GM18502 (cell line): ENCODE data around the gene HBQ1.
"Not testable (repeated sequence)": the region's sequence is repeated elsewhere in the genome, so short reads cannot be mapped to it uniquely, and the experiment has no call there.

Experiments
- ATAC-seq: cut with Tn5 transposase; IDR thresholded peaks from one replicate; pipeline ENCODE4 v1.9.1; 2021; ENCODE audit warnings: mild to moderate bottlenecking; ENCODE audit not compliant: unreplicated experiment, poor library complexity

Gene HBQ1

DNA sequence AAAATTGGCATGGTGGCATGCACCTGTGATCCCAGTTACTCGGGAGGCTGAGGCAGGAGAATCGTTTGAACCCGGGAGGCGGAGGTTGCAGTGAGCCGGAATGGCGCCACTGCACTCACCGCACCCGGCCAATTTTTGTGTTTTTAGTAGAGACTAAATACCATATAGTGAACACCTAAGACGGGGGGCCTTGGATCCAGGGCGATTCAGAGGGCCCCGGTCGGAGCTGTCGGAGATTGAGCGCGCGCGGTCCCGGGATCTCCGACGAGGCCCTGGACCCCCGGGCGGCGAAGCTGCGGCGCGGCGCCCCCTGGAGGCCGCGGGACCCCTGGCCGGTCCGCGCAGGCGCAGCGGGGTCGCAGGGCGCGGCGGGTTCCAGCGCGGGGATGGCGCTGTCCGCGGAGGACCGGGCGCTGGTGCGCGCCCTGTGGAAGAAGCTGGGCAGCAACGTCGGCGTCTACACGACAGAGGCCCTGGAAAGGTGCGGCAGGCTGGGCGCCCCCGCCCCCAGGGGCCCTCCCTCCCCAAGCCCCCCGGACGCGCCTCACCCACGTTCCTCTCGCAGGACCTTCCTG is at the start of gene HBQ1:
Gene HBQ1, plus strand, starts transcription at position 359 of the 575 bp plus-strand sequence. Its CDS starts 28 bp downstream, at position 387.
- no peak for ATAC-seq

DNA sequence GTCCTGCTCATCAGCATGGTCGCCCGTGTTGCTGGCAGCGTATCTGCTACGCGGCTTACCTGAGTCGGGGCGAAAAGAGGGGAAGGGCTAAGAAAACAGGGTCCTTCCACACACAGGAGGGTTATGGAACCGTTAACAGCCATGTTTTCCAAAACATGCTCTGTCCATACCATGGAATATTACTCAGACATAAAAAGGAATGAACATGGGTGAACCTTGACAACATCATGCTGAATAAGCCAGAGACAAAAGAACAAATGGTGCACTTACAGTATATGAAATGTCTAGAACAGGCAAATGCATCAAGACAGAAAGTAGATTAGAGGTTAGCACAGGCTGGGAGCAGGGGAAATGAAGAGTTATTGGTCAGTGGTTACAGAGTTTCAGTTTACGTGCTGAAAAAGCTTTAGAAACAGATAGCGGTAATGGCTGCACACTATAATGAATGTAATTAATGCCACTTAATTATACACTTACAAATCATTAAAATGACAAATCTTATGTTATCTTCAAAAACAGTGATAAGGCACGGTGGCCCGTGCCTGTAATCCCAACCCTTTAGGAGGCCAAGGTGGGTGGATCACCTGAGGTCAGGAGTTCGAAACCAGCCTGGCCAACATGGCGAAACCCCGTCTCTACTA is 49.6 kb upstream of the HBQ1 start:
- ATAC-seq: no peak

DNA sequence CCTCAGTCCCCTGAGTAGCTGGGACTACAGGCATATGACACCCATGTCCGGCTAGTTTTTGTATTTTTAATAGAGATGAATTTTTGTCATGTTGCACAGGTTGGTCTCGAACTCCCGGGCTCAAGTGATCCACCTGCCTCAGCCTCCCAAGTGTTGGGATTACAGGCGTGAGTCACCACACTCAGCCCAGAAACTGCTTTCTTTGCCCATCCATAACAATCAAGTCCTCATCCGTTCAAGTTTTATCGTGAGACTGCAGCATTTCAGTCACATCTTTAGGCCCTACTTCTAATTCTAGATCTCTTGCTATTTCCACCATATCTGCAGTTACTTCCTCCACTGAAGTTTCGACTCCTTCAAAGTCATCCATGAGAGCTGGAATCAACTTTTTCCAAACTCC is 48.1 kb upstream of the HBQ1 start:
- no peak for ATAC-seq

DNA sequence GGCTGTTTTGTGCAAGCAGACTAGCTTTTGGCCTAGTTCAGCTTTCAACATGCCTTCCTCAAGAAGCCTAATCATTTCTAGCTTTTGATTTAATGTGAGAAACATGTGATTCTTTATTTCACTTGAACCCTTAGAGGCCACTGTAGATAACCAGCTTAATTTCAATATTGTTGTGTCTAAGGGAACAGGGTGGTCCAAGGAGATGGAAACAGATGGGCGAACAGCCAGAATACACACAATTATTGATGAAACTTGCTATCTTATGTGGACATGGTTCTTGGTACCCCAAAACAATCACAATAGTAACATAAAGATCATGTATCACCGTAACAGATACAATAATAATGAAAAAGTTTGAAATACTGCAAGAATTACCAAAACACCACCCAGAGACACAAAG is 46.5 kb upstream of the HBQ1 start:
- ATAC-seq: no peak

DNA sequence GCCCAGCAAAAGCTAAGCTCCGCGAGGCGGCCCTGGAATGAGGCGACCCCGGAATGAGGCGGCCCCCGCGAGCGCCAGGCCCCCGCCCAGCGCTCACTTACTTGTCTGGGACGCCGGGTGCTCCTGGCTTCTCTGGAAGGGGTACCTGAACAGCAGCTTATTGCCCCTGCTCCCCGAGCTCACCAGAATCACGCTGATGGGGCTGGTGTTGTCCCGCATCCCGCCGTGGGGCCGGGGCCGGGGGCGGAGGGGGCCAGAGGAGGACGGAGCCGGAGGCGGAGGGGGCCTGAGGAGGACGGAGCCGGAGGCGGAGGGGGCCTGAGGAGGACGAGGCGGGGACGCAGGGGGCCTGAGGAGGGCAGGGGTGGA is 42.2 kb upstream of the HBQ1 start:
- ATAC-seq: no peak

DNA sequence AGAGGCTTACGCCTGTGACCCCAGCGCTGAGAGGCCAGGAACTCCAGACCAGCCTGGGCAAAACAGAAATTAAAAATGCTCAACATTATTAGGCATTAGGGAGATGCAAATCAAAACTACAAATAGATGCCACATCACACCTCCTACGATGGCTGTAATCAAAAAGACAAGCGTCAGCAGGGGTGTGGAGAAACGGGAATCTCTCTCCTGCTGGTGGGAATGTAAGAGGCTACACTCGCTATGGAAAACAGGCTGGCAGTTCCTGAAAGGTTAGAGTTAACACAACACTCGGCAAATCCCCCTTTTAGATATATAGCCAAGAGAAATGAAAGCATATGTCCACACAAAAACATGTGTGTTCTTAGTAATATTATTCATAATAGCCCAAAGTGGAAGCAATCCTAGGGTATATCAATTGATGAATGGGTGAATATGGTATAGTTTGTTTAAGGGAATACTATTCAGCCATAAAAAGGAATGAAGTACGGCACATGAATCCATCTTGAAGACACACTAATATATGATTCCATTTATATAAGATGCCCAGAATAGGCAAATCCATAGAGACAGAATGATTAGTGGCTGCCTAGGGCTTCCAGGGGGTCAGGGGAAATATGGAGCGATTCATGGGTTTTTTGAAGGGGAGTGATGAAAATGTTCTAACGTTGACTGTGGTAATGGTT is 39.9 kb upstream of the HBQ1 start:
- ATAC-seq: no peak

DNA sequence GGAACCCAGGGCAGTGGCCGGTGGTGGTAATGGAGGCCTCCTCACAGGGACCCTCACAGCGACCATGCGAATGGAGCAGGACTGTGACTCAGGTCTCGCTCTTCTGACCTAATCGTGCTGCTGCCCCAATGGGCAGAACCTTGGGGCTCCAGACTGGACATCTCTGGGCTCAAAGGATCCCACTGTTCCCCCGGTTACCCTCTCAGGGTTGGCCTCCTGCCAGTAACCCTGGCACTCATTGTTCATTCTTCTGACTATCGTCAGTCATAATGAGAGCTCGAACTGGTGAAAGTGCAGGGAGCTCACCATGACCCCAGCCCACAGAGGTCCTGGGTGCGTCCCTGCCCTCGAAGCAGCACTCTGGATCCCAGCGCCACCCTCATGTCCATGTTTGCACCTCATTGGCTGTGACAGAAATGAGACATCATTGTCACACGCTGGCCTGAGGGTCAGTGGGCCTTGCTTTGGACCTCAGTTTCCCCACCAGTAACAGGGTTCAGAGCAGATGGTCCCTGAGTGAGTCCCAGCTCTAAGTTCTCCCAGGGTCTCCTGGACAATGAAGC is 37.8 kb upstream of the HBQ1 start:
- no peak for ATAC-seq

DNA sequence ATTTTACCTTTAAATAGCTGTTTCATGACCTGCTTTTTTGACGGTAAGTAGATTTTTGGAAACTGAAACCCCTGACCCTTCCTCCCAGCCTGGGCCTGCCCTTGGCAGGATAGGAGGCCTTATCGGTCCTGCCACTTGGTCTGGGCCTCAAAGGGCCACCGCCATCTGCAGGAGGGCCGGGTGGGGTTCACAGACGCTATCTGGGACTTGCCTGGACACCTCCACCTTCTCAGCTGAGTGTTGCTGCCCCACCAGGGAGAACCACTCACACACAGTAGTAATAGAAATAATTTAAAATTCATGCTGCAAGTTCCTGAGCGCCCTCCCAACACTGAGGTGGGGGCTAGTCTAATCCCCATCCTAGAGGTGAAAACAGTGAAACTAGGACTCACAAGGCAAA is 37.2 kb upstream of the HBQ1 start:
- no peak for ATAC-seq

DNA sequence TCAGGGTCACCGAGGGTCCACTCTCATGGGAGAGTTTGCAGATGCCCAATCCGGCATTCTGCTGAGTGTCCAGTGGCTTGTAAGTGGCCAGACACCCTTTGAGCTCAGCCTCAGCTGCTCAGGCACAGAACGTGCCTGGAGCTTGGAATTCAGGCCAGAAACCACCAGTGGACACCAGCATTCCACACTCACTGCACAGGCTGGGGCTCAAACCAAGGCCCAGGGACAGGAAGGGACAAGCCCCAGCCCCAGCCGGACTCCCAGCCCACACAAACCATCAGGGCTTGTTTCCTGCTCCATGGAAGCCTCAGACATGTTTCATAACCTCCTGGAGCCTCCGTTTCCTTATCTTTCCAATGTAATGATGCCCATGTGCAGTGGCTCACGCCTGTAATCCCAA is 36.8 kb upstream of the HBQ1 start:
- no peak for ATAC-seq

DNA sequence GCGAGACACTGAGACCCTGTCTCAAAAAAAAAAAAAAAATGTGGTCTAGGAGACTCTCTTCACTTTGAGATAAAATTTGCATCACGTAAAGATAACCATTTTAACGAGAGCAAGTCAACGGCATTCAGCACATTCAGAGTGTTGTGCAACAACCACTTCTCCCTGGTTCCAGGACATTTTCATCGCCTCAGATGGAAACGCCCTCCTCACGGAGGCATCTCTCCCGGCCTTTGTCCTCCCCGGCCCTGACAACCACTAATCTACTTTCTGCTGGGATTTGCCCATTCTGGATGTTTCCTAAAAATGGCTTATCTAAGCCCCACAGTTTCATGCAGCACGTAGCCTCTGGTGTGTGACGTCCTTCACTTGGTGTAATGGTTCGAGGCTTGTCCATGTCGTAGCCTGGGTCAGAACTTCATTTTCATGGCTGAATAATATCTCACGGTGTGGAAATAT is 35.4 kb upstream of the HBQ1 start:
- ATAC-seq: no peak

DNA sequence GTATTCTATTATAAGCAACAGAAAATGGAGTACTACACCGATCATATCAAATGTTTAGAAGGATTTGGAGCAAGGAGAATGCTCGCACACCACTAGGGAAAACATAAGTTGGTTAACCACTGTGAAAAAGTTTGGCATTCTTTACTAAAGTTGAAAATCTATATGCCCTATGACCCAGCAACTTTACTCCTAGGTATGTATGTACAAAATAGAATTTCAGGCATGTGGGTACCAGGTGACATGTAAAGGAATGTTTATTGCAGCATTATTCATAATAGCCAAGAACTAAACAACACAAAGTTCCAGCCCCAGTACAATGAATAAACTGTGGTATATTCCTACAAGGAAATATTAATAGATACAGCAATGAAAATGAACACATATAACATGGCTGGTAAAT is 33.6 kb upstream of the HBQ1 start:
- no peak for ATAC-seq

DNA sequence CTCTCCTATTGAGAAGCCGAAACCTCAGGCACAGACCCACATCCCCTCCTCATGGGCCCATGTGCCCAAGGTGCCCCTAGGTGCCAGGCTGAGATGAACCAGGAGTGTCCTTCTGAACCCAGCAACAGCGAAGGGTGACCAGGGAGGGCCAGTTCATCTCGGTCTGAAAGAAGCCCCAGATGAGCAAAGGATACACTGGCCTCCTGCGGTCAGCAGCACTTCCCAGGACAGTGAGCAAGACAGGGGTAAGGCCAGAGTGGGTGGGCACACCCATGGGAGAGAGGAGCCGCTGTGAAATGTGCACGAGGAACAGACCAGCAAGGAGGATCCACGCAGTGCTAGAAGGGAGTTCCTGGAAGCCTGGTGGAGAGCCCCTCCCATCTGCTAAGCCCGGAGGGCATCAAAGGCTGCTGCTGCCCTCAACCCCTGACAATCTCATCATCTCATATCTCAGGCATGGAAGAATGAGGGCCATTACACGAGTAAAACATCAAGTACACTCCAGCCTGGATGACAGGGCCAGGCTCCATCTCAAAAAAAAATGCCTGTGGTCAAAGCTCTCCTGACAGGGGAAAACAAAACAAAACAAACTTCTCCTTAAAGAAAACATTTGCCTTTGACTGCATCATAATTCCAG is 31.1 kb upstream of the HBQ1 start:
- no peak for ATAC-seq

DNA sequence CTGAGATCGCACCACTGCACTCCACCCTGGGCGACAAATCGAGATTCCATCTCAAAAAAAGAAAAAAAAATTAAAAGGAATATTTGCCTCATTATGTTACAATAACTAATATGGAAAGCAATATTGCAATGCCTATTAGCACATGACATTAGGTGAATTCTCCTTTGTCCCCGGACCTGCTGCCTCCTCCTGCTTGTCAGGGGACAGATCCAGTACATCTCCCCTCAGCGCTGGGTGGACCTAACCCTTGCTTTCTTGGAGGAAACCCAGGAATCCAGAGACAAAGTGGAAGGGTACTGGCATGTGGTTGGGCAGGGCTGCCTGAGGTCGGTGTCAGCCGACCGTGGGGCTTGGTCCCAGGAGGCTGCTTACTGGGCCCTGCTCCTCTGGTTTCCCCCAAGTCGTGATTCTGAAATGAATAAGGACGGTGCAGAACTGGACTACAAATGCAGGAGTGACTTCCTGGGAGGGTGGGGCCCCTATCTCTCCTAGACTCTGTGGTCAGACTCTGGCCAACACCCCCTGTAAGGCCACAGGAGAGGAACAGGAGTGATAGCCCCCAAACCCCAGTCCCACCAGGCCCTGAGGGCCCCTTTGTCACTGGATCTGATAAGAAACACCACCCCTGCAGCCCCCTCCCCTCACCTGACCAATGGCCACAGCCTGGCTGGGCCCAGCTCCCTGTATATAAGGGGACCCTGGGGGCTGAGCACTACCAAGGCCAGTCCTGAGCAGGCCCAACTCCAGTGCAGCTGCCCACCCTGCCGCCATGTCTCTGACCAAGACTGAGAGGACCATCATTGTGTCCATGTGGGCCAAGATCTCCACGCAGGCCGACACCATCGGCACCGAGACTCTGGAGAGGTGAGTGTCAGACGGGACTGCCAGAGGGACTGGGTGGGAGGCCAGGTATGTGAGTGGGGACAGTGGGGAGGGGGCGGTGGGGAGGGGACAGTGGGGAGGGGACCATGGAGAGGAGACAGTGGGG is 27.8 kb upstream of the HBQ1 start, which contains the start of gene HBZ:
Gene HBZ, plus strand, starts transcription at position 504 of the 988 bp plus-strand sequence. Its CDS starts 266 bp downstream, at position 770.
- no peak for ATAC-seq

DNA sequence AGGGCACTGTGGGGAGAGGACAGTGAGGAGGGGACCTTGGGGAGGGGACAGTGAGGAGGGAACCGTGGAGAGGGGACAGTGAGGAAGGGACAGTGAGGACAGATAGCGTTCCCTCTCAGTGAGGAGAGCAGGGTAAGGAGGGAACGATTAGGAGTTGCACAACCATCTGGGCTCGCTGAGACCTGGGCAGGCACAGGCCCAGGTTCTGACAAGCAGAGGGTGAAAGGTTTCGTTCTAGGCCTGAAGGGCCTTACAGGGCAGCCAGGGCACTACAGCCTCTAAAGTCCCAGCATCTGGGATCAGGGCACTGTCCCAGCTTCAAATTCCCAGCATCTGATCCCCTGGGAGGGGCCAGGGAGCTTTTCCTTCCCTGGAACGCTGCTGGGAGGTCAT is 27.1 kb upstream of the HBQ1 start:
- not testable (repeated sequence) for ATAC-seq

DNA sequence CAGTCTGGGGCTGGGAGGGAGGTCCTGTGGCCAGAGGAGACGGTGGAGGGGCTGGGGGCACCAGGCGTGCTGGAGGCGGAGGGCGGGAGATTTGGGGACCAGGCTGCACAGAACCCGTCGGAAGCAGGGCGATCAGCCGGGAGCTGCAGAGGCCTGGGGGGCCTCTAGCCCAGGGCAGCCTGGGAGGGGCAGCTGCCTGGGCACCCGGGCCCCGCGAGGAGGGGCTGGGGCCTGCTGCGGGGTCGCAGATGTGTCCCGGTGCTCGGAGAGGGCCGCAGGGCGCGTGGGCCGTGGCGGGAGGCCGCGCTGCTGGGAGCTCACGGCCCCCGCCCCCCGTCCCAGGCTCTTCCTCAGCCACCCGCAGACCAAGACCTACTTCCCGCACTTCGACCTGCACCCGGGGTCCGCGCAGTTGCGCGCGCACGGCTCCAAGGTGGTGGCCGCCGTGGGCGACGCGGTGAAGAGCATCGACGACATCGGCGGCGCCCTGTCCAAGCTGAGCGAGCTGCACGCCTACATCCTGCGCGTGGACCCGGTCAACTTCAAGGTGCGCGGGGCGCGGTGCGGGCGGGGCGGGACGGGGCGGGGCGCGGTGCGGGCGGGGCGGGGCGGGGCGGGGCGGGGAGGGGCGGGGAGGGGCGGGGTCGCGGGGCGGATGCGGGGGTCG is 26.6 kb upstream of the HBQ1 start:
- not testable (repeated sequence) for ATAC-seq

DNA sequence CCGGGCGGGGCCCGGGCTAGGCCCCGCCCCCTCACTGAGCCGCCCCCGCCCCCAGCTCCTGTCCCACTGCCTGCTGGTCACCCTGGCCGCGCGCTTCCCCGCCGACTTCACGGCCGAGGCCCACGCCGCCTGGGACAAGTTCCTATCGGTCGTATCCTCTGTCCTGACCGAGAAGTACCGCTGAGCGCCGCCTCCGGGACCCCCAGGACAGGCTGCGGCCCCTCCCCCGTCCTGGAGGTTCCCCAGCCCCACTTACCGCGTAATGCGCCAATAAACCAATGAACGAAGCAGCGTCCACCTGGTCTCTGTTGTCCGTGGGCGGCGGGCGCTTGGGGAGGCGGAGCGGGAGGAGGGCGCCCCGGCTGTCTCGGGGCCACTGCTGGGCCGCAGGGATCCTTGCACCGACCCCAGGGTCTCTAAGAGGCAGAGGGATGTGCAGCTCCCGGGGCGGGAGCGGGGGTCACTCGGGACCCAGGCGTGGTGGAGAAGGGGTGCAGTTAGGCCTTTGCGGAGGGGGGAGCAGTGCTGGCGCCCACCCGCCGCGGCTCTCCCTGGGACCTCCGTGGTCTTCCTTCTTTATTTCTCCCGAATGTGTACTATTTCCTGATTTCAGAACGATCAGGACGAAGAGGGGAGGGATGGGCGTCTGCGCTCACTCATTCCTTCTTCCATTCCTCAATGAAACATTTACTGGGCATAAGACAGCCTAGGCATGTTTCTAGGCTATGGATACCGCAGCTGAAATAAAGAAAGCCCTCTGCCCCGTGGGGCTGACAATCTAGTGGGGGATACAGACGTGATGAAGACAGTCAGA is 25.8 kb upstream of the HBQ1 start:
- no peak for ATAC-seq

DNA sequence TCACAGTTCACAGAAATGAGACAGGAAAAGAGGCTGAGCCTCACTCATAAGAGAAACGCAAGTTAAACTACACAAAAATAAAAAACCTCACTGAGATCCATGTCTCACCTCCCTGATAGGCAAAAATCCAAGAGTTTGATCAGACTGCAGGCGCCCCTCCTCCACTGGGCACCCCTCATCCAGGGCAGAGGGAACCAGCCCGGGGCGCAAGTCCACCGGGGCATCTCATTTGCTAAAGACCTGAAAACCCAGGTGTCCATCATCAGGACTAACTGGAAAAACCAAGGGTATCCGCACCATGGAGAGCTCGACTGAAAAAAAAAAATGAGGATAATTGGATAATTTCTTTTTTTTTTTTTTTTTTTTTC is 25.2 kb upstream of the HBQ1 start:
- ATAC-seq: no peak

DNA sequence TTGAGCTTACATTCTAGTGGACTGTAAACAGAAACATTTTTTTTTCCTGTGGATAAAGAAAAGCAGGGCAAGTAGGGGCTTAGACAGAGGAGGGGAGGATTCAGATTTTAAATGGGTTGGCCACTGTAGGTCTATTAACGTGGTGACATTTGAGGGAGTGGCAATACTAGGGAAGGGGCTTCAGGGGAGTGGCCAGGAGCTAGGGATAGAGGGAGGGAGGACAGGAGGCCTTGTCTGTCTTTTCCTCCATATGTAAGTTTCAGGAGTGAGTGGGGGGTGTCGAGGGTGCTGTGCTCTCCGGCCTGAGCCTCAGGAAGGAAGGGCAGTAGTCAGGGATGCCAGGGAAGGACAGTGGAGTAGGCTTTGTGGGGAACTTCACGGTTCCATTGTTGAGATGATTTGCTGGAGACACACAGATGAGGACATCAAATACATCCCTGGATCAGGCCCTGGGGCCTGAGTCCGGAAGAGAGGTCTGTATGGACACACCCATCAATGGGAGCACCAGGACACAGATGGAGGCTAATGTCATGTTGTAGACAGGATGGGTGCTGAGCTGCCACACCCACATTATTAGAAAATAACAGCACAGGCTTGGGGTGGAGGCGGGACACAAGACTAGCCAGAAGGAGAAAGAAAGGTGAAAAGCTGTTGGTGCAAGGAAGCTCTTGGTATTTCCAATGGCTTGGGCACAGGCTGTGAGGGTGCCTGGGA is 21.0 kb upstream of the HBQ1 start:
- ATAC-seq: no peak
